Skin of body (tissue), 2 donors: ENCODE measurements around the gene NUP85. TPM values are rescaled to one million over a fixed set of nuclear protein-coding genes. Genes with fewer than 3 reads are reported as not detected.
"Not testable (repeated sequence)": the region's sequence is repeated elsewhere in the genome, so short reads cannot be mapped to it uniquely, and the experiment has no call there.

Experiments
- DNase-seq: peaks from one replicate; lab custom pipeline; 2025; lab: John Stamatoyannopoulos, UW
- total RNA-seq: library from RNA; depleted of rRNA; stranded (reverse); fragments of >200 nt; gene quantifications from one replicate; pipeline ENCODE4 v1.2.3, GENCODE V29; 2014

Gene NUP85
- total RNA-seq = 38.7 TPM

GRCh38 chr17:75205037-75205792 is at the start of gene NUP85:
Gene NUP85, plus strand, starts transcription at chr17:75205679. Its CDS starts 83 bp downstream, at chr17:75205762.
- peak; percentile 97 for DNase-seq

GRCh38 chr17:75158480-75158879 is 47.0 kb upstream of the NUP85 start:
- DNase-seq = not testable (repeated sequence)

- no peak for DNase-seq
Measured at GRCh38 chr17:75159196-75160031, 46.1 kb upstream of the NUP85 start.

GRCh38 chr17:75160211-75160610 is 45.3 kb upstream of the NUP85 start:
- no peak for DNase-seq

GRCh38 chr17:75163074-75163473 is 42.4 kb upstream of the NUP85 start:
- no peak for DNase-seq

- DNase-seq = not testable (repeated sequence)
Measured at GRCh38 chr17:75164606-75165005, 40.9 kb upstream of the NUP85 start.

- no peak for DNase-seq
Measured at GRCh38 chr17:75168998-75169397, 36.5 kb upstream of the NUP85 start.

- no peak for DNase-seq
Measured at GRCh38 chr17:75173526-75173925, 32.0 kb upstream of the NUP85 start.

GRCh38 chr17:75174996-75175395 is 30.5 kb upstream of the NUP85 start:
- no peak for DNase-seq

GRCh38 chr17:75176625-75177024 is 28.9 kb upstream of the NUP85 start:
- DNase-seq = no peak

- DNase-seq = no peak
Measured at GRCh38 chr17:75178453-75178852, 27.0 kb upstream of the NUP85 start.

- no peak for DNase-seq
Measured at GRCh38 chr17:75181110-75181509, 24.4 kb upstream of the NUP85 start.

GRCh38 chr17:75181608-75182318 is 23.7 kb upstream of the NUP85 start:
- no peak for DNase-seq

GRCh38 chr17:75182319-75182568 is 23.2 kb upstream of the NUP85 start:
- no peak for DNase-seq

- DNase-seq = peak; percentile 97
Measured at GRCh38 chr17:75182569-75183436, 22.7 kb upstream of the NUP85 start, which contains the start of gene SUMO2. Gene SUMO2, minus strand, starts transcription at chr17:75182959. Its CDS starts 125 bp downstream, at chr17:75182834.

GRCh38 chr17:75183999-75184884 is 21.2 kb upstream of the NUP85 start:
- DNase-seq = no peak

GRCh38 chr17:75188614-75189013 is 16.9 kb upstream of the NUP85 start:
- DNase-seq = no peak

- no peak for DNase-seq
Measured at GRCh38 chr17:75191584-75191983, 13.9 kb upstream of the NUP85 start.

- no peak for DNase-seq
Measured at GRCh38 chr17:75194879-75195278, 10.6 kb upstream of the NUP85 start.
